Activated CD8-positive, alpha-beta memory T cell treated with anti-CD3 and anti-CD28 coated beads, Interleukin-2, amount 50 U/mL, for 1 hour (primary cell): ENCODE results near the gene FRMD1.

Experiments used
- DNase-seq: peaks from one replicate; pipeline ENCODE4 v3.0.0-alpha.2; 2020; ENCODE audit errors: extremely low read depth

FRMD1 gene

GRCh38 chr6:168005796-168006195 lies 73.2 kb downstream of the FRMD1 start:
- DNase-seq: no peak

DNA sequence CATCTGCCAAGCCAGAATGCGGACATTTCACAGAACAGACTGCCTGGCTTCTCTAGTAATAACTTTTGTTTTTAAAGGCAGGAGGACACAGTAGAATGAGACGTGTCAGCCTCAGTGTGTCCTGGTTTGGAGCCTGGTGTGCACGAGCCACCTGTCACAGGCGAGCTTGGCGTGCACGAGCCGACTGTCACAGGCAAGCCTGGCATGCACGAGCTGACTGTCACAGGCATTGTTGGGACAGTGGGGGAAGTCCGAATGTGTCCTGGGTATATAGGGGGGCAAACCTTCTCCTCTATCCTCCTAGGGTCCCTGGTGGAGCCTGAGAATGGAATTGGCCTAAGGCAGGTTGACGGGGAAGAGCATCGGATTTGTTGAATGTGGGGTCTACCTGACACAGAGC lies 74.1 kb downstream of the FRMD1 start:
- no peak for DNase-seq

DNA sequence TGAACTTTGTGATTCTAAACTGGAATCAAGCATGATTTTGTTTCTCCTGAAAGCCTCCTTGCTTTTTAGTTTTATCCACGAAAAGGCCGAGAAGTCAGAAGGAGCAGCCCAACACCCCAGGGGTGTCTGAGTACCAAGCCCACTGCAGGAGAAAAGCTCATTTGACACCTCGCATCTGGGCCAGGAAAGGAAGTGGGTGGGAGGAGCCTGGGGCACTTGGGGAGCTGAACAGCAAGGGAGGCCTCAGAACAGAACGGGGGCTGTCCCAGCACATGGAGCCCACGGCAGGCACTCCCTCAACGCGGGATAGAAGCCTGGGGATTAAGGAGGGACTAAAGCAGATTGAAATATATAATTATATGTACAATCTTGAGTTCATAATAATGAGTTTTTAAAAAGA lies 75.0 kb downstream of the FRMD1 start:
- DNase-seq: no peak
